Activated naive CD8-positive, alpha-beta T cell treated with anti-CD3 and anti-CD28 coated beads, Interleukin-2, amount 50 U/mL, for 24 hours (primary cell): ENCODE data around the gene GP5.

Experiments used
- ATAC-seq: fragments of 150-1000 bp; cut with Tn5 transposase; one replicate; pipeline ENCODE4 v1.10.0; 2021
- DNase-seq: peaks from one replicate; pipeline ENCODE4 v3.0.0; 2021
- H3K27ac Mint-ChIP-seq: one replicate; pipeline ENCODE4 v1.8.0; 2021; ENCODE audit warnings: mild to moderate bottlenecking, mixed read lengths
- H3K27me3 Mint-ChIP-seq: one replicate; pipeline ENCODE4 v1.8.0; 2021; ENCODE audit warnings: mixed read lengths
- H3K36me3 Mint-ChIP-seq: one replicate; pipeline ENCODE4 v1.8.0; 2021; ENCODE audit warnings: low read depth, mixed read lengths
- H3K4me1 Mint-ChIP-seq: one replicate; pipeline ENCODE4 v1.8.0; 2021; ENCODE audit warnings: mixed read lengths
- H3K4me3 Mint-ChIP-seq: one replicate; pipeline ENCODE4 v1.8.0; 2021; ENCODE audit warnings: mild to moderate bottlenecking, moderate library complexity, mixed read lengths
- H3K9me3 Mint-ChIP-seq: one replicate; pipeline ENCODE4 v1.8.0; 2021; ENCODE audit warnings: mixed read lengths

Gene GP5

GRCh38 chr3:194399166-194399565, at the start of gene GP5:
GP5 (minus strand) TSS chr3:194399266; CDS start chr3:194398282, 984 bp downstream.
- ATAC-seq, result no peak
- DNase-seq, result no peak
- Mint-ChIP-seq H3K4me1 (peaks cover 56% of the 10 kb centered on the region), H3K9me3 (no peaks in the 10 kb centered on the region), H3K36me3 (peaks cover 4% of the 10 kb centered on the region), H3K27me3 (peaks cover 16% of the 10 kb centered on the region), H3K4me3 (peak within 1 kb of the TSS; percentile 73), H3K27ac (no peak within 1 kb of the TSS)

- Mint-ChIP-seq H3K9me3 (no peaks in the 10 kb centered on the region), H3K27me3 (no peaks in the 10 kb centered on the region), H3K36me3 (peaks cover 68% of the 10 kb centered on the region), H3K4me3 (no peak overlapping the region), H3K27ac (no peak overlapping the region), H3K4me1 (no peaks in the 10 kb centered on the region)
- DNase-seq (no peak), ATAC-seq (no peak)
Observed at GRCh38 chr3:194447657-194448056, 48.6 kb upstream of the GP5 start.

GRCh38 chr3:194447161-194447560, 48.1 kb upstream of the GP5 start:
- H3K9me3 Mint-ChIP-seq, result no peaks in the 10 kb centered on the region
- ATAC-seq, result no peak
- DNase-seq, result no peak
- no peak overlapping the region for H3K27ac Mint-ChIP-seq
- peaks cover 69% of the 10 kb centered on the region for H3K36me3 Mint-ChIP-seq
- H3K4me1 Mint-ChIP-seq, result no peaks in the 10 kb centered on the region
- H3K27me3 Mint-ChIP-seq, result no peaks in the 10 kb centered on the region
- no peak overlapping the region for H3K4me3 Mint-ChIP-seq

- peaks cover 1% of the 10 kb centered on the region for H3K4me1 Mint-ChIP-seq
- H3K9me3 Mint-ChIP-seq, result no peaks in the 10 kb centered on the region
- DNase-seq (no peak), ATAC-seq (no peak)
- H3K27me3 Mint-ChIP-seq, result no peaks in the 10 kb centered on the region
- H3K4me3 Mint-ChIP-seq, result no peak overlapping the region
- peaks cover 71% of the 10 kb centered on the region for H3K36me3 Mint-ChIP-seq
- H3K27ac Mint-ChIP-seq, result no peak overlapping the region
Observed at GRCh38 chr3:194446754-194447153, 47.7 kb upstream of the GP5 start.

GRCh38 chr3:194446172-194446571, 47.1 kb upstream of the GP5 start:
- Mint-ChIP-seq H3K36me3 (peaks cover 68% of the 10 kb centered on the region), H3K27ac (no peak overlapping the region), H3K4me3 (no peak overlapping the region), H3K27me3 (no peaks in the 10 kb centered on the region), H3K9me3 (no peaks in the 10 kb centered on the region), H3K4me1 (peaks cover 1% of the 10 kb centered on the region)
- ATAC-seq (no peak), DNase-seq (no peak)

- Mint-ChIP-seq H3K9me3 (no peaks in the 10 kb centered on the region), H3K36me3 (peaks cover 70% of the 10 kb centered on the region), H3K4me3 (no peak overlapping the region), H3K27me3 (no peaks in the 10 kb centered on the region), H3K27ac (no peak overlapping the region), H3K4me1 (peaks cover 1% of the 10 kb centered on the region)
- no peak for ATAC-seq
- no peak for DNase-seq
Observed at GRCh38 chr3:194443901-194444300, 44.8 kb upstream of the GP5 start.

- no peaks in the 10 kb centered on the region for H3K27me3 Mint-ChIP-seq
- peaks cover 68% of the 10 kb centered on the region for H3K36me3 Mint-ChIP-seq
- H3K4me3 Mint-ChIP-seq, result no peak overlapping the region
- H3K4me1 Mint-ChIP-seq, result peaks cover 6% of the 10 kb centered on the region
- H3K9me3 Mint-ChIP-seq, result no peaks in the 10 kb centered on the region
- H3K27ac Mint-ChIP-seq, result no peak overlapping the region
- DNase-seq, result no peak
- ATAC-seq, result no peak
Observed at GRCh38 chr3:194440756-194441155, 41.7 kb upstream of the GP5 start.

- Mint-ChIP-seq H3K9me3 (no peaks in the 10 kb centered on the region), H3K27ac (no peak overlapping the region), H3K27me3 (no peaks in the 10 kb centered on the region), H3K4me1 (peaks cover 6% of the 10 kb centered on the region), H3K36me3 (peaks cover 70% of the 10 kb centered on the region), H3K4me3 (no peak overlapping the region)
- DNase-seq, result no peak
- no peak for ATAC-seq
Observed at GRCh38 chr3:194439881-194440550, 41.0 kb upstream of the GP5 start.

GRCh38 chr3:194434503-194434902, 35.4 kb upstream of the GP5 start:
- Mint-ChIP-seq H3K27ac (no peak overlapping the region), H3K36me3 (peaks cover 65% of the 10 kb centered on the region), H3K4me3 (no peak overlapping the region), H3K27me3 (no peaks in the 10 kb centered on the region), H3K9me3 (no peaks in the 10 kb centered on the region), H3K4me1 (peaks cover 5% of the 10 kb centered on the region)
- no peak for ATAC-seq
- no peak for DNase-seq

- no peaks in the 10 kb centered on the region for H3K27me3 Mint-ChIP-seq
- peaks cover 5% of the 10 kb centered on the region for H3K4me1 Mint-ChIP-seq
- H3K36me3 Mint-ChIP-seq, result peaks cover 66% of the 10 kb centered on the region
- H3K4me3 Mint-ChIP-seq, result no peak overlapping the region
- H3K27ac Mint-ChIP-seq, result no peak overlapping the region
- no peak for ATAC-seq
- no peaks in the 10 kb centered on the region for H3K9me3 Mint-ChIP-seq
- no peak for DNase-seq
Observed at GRCh38 chr3:194431554-194431953, 32.5 kb upstream of the GP5 start.

- Mint-ChIP-seq H3K27me3 (no peaks in the 10 kb centered on the region), H3K27ac (no peak overlapping the region), H3K4me1 (no peaks in the 10 kb centered on the region), H3K9me3 (no peaks in the 10 kb centered on the region), H3K4me3 (no peak overlapping the region), H3K36me3 (peaks cover 50% of the 10 kb centered on the region)
- ATAC-seq (no peak), DNase-seq (no peak)
Observed at GRCh38 chr3:194425399-194425798, 26.3 kb upstream of the GP5 start.

- Mint-ChIP-seq H3K4me3 (no peak overlapping the region), H3K4me1 (no peaks in the 10 kb centered on the region), H3K27me3 (no peaks in the 10 kb centered on the region), H3K27ac (no peak overlapping the region), H3K9me3 (no peaks in the 10 kb centered on the region), H3K36me3 (peaks cover 55% of the 10 kb centered on the region)
- ATAC-seq, result no peak
- no peak for DNase-seq
Observed at GRCh38 chr3:194424953-194425352, 25.9 kb upstream of the GP5 start.

GRCh38 chr3:194424373-194424772, 25.3 kb upstream of the GP5 start:
- H3K4me1 Mint-ChIP-seq, result no peaks in the 10 kb centered on the region
- no peaks in the 10 kb centered on the region for H3K27me3 Mint-ChIP-seq
- H3K9me3 Mint-ChIP-seq, result no peaks in the 10 kb centered on the region
- DNase-seq (no peak), ATAC-seq (no peak)
- H3K36me3 Mint-ChIP-seq, result peaks cover 51% of the 10 kb centered on the region
- H3K27ac Mint-ChIP-seq, result no peak overlapping the region
- H3K4me3 Mint-ChIP-seq, result no peak overlapping the region

GRCh38 chr3:194423317-194423716, 24.3 kb upstream of the GP5 start:
- DNase-seq, result no peak
- Mint-ChIP-seq H3K36me3 (peaks cover 54% of the 10 kb centered on the region), H3K4me1 (no peaks in the 10 kb centered on the region), H3K9me3 (no peaks in the 10 kb centered on the region), H3K4me3 (no peak overlapping the region), H3K27ac (no peak overlapping the region), H3K27me3 (no peaks in the 10 kb centered on the region)
- no peak for ATAC-seq

GRCh38 chr3:194422188-194422587, 23.1 kb upstream of the GP5 start:
- Mint-ChIP-seq H3K4me3 (no peak overlapping the region), H3K27me3 (no peaks in the 10 kb centered on the region)

GRCh38 chr3:194418671-194419070, 19.6 kb upstream of the GP5 start:
- H3K9me3 Mint-ChIP-seq, result no peaks in the 10 kb centered on the region
- no peaks in the 10 kb centered on the region for H3K27me3 Mint-ChIP-seq
- H3K4me3 Mint-ChIP-seq, result no peak overlapping the region
- DNase-seq (no peak), ATAC-seq (no peak)
- no peak overlapping the region for H3K27ac Mint-ChIP-seq
- no peaks in the 10 kb centered on the region for H3K4me1 Mint-ChIP-seq
- H3K36me3 Mint-ChIP-seq, result peaks cover 41% of the 10 kb centered on the region

More at GRCh38 chr3:194422188-194422587, 23.1 kb upstream of the GP5 start:
- ATAC-seq (no peak), DNase-seq (no peak)
- H3K9me3 Mint-ChIP-seq, result no peaks in the 10 kb centered on the region
- no peak overlapping the region for H3K27ac Mint-ChIP-seq
- peaks cover 50% of the 10 kb centered on the region for H3K36me3 Mint-ChIP-seq
- no peaks in the 10 kb centered on the region for H3K4me1 Mint-ChIP-seq
